Neural cell (in vitro differentiated cells): Measurements from ENCODE around the gene HIVEP2. TPM values are rescaled to one million over a fixed set of nuclear protein-coding genes. Genes with fewer than 3 reads are reported as not detected.

ENCODE experiments used
- H2AFZ ChIP-seq: fragments of 200-600, 300-800 bp; sonication (generic), shearing (Covaris generic); 2 replicates; pipeline ENCODE4 v1.6.0; 2014; ENCODE audit warnings: low read depth, mild to moderate bottlenecking, antibody characterized with exemption, low read length, moderate library complexity
- H3F3A ChIP-seq: fragments of 200-600 bp; shearing (Covaris generic); 2 replicates; pipeline ENCODE4 v1.6.1; 2016; ENCODE audit warnings: mild to moderate bottlenecking, moderate library complexity, mixed read lengths, antibody characterized with exemption, low read length; ENCODE audit not compliant: insufficient read depth, poor library complexity, severe bottlenecking
- H3K27ac ChIP-seq: fragments of 200-600, 300-800 bp; sonication (generic), shearing (Covaris generic); 2 replicates; pipeline ENCODE4 v1.5.1; 2014; ENCODE audit warnings: mild to moderate bottlenecking, low read length, moderate library complexity
- H3K27me3 ChIP-seq: fragments of 300-800, 200-600 bp; sonication (generic), shearing (Covaris generic); 2 replicates; pipeline ENCODE4 v1.6.0; 2014; ENCODE audit warnings: mild to moderate bottlenecking, low read depth, low read length, moderate library complexity; ENCODE audit not compliant: insufficient read depth
- H3K36me3 ChIP-seq: fragments of 300-800, 200-600 bp; sonication (generic), shearing (Covaris generic); 2 replicates; pipeline ENCODE4 v1.5.1; 2014; ENCODE audit warnings: mild to moderate bottlenecking, antibody characterized with exemption, low read length, moderate library complexity; ENCODE audit not compliant: insufficient read depth
- H3K4me2 ChIP-seq: fragments of 300-800, 200-600 bp; sonication (generic), shearing (Covaris generic); 2 replicates; pipeline ENCODE4 v1.6.0; 2014; ENCODE audit warnings: mild to moderate bottlenecking, low read length
- H3K4me3 ChIP-seq: fragments of 300-800, 200-600 bp; sonication (generic), shearing (Covaris generic); 2 replicates; pipeline ENCODE4 v1.5.1; 2014; ENCODE audit warnings: mild to moderate bottlenecking, low read length, moderate library complexity
- H3K79me2 ChIP-seq: fragments of 200-600 bp; shearing (Covaris generic); replicated peaks from 2 replicates; pipeline ENCODE4 v1.6.0; 2014; ENCODE audit warnings: mild to moderate bottlenecking, low read length, moderate library complexity; ENCODE audit not compliant: insufficient read depth
- H3K9ac ChIP-seq: fragments of 300-800, 200-600 bp; sonication (generic), shearing (Covaris generic); 2 replicates; pipeline ENCODE4 v1.6.1; 2016; ENCODE audit warnings: mild to moderate bottlenecking, low read length, mixed read lengths
- H3K9me2 ChIP-seq: fragments of 200-600 bp; shearing (Covaris generic); 2 replicates; pipeline ENCODE4 v1.6.1; 2016; ENCODE audit warnings: mild to moderate bottlenecking, low read length, mixed read lengths; ENCODE audit not compliant: insufficient read depth
- H3K9me3 ChIP-seq: fragments of 200-600, 300-800 bp; sonication (generic), shearing (Covaris generic); 2 replicates; pipeline ENCODE4 v1.6.1; 2016; ENCODE audit warnings: mild to moderate bottlenecking, mixed run types, low read length, moderate library complexity, mixed read lengths
- H4K20me1 ChIP-seq: fragments of 200-600 bp; shearing (Covaris generic); 2 replicates; pipeline ENCODE4 v1.6.1; 2016; ENCODE audit warnings: mild to moderate bottlenecking, mixed run types; ENCODE audit not compliant: insufficient read depth
- CTCF ChIP-seq: fragments of 450-650 bp; IDR thresholded peaks from 2 replicates; pipeline ENCODE4 v1.5.1; 2014; ENCODE audit warnings: antibody characterized with exemption, mild to moderate bottlenecking, moderate library complexity; ENCODE audit not compliant: poor library complexity, severe bottlenecking
- EP300 ChIP-seq: fragments of 450-650 bp; conservative IDR thresholded peaks from 2 replicates; pipeline ENCODE4 v1.6.1; 2014; ENCODE audit warnings: antibody characterized with exemption, mild to moderate bottlenecking, moderate library complexity; ENCODE audit not compliant: poor library complexity, severe bottlenecking
- EZH2 ChIP-seq: fragments of 200-600, 300-800 bp; shearing (Covaris generic), sonication (generic); IDR thresholded peaks from 2 replicates; pipeline ENCODE4 v1.6.1; 2014; ENCODE audit warnings: antibody characterized with exemption, low read length, borderline replicate concordance, mild to moderate bottlenecking; ENCODE audit not compliant: insufficient read depth, poor library complexity, severe bottlenecking
- MXI1 ChIP-seq: fragments of 450-650 bp; conservative IDR thresholded peaks from 2 replicates; pipeline ENCODE4 v1.6.1; 2014; ENCODE audit warnings: antibody characterized with exemption, mild to moderate bottlenecking; ENCODE audit not compliant: poor library complexity, severe bottlenecking
- POLR2AphosphoS5 ChIP-seq: IDR thresholded peaks from 2 replicates; pipeline ENCODE4 v1.6.1; 2012
- RAD21 ChIP-seq: fragments of 450-650 bp; conservative IDR thresholded peaks from 2 replicates; pipeline ENCODE4 v1.6.1; 2014; ENCODE audit warnings: antibody characterized with exemption, mild to moderate bottlenecking, moderate library complexity
- REST ChIP-seq: IDR thresholded peaks from 2 replicates; pipeline ENCODE4 v1.6.1; 2012; ENCODE audit warnings: borderline replicate concordance
- SMC3 ChIP-seq: fragments of 450-650 bp; conservative IDR thresholded peaks from 2 replicates; pipeline ENCODE4 v1.6.1; 2014; ENCODE audit warnings: antibody characterized with exemption, mild to moderate bottlenecking, moderate library complexity; ENCODE audit not compliant: poor library complexity
- TAF1 ChIP-seq: IDR thresholded peaks from 2 replicates; pipeline ENCODE4 v1.6.1; 2012; ENCODE audit warnings: low read depth
- polyA plus RNA-seq: library from polyadenylated mRNA; depleted of rRNA; stranded (reverse); fragments of >200 nt; gene quantifications from 2 replicates; pipeline ENCODE4 v1.2.3, GENCODE V29; 2014

HIVEP2 gene
- polyA plus RNA-seq, 1 donor from 2014 or later, result 6.0 TPM

- Histone ChIP-seq H3K9ac (no peak overlapping the region), H3K9me3 (no peaks in the 10 kb centered on the region), H3F3A (no peaks in the 10 kb centered on the region), H3K36me3 (peaks cover 5% of the 10 kb centered on the region), H3K9me2 (no peaks in the 10 kb centered on the region), H4K20me1 (no peaks in the 10 kb centered on the region), H3K4me3 (no peak overlapping the region), H3K27me3 (no peaks in the 10 kb centered on the region), H3K79me2 (no peaks in the 10 kb centered on the region), H3K4me2 (no peak overlapping the region), H3K27ac (no peak overlapping the region), H2AFZ (no peak overlapping the region)
- TF ChIP-seq EP300, result no peak
- TF ChIP-seq POLR2AphosphoS5, result no peak
- no peak for TF ChIP-seq MXI1
- TF ChIP-seq SMC3, result no peak
- TF ChIP-seq RAD21, result no peak
- no peak for TF ChIP-seq CTCF
- TF ChIP-seq EZH2, result no peak
- TF ChIP-seq REST, result no peak
- TF ChIP-seq TAF1, result no peak
Observed at GRCh38 chr6:142758629-142759025, 186.3 kb downstream of the HIVEP2 start.

- Histone ChIP-seq H3K9ac (no peak overlapping the region), H4K20me1 (no peaks in the 10 kb centered on the region), H3K4me3 (no peak overlapping the region), H3K79me2 (no peaks in the 10 kb centered on the region), H3K27me3 (no peaks in the 10 kb centered on the region), H3K4me2 (no peak overlapping the region), H3K36me3 (peaks cover 5% of the 10 kb centered on the region), H3K9me2 (no peaks in the 10 kb centered on the region), H3K9me3 (no peaks in the 10 kb centered on the region), H3F3A (no peaks in the 10 kb centered on the region), H2AFZ (no peak overlapping the region), H3K27ac (no peak overlapping the region)
- TF ChIP-seq RAD21, result no peak
- no peak for TF ChIP-seq POLR2AphosphoS5
- TF ChIP-seq CTCF, result no peak
- TF ChIP-seq TAF1, result no peak
- no peak for TF ChIP-seq MXI1
- TF ChIP-seq EP300, result no peak
- TF ChIP-seq EZH2, result no peak
- TF ChIP-seq REST, result no peak
- no peak for TF ChIP-seq SMC3
Observed at GRCh38 chr6:142757852-142758628, 186.9 kb downstream of the HIVEP2 start.
